ENCODE data around the gene NUB1.

GRCh38 chr7:151387161-151388006, 45.8 kb downstream of the NUB1 start:
- TF ChIP-seq CTCF (IDR thresholded peaks at IDR 0.05) (no peak), POLR2A (IDR thresholded peaks at IDR 0.05) (no peak)
